HG03095 (cell line): Measurements from ENCODE around the gene MTERF4.

ENCODE experiments used
- ATAC-seq: cut with Tn5 transposase; IDR thresholded peaks from one replicate; pipeline ENCODE4 v1.9.1; 2021; ENCODE audit warnings: moderate library complexity; ENCODE audit not compliant: unreplicated experiment

MTERF4 gene

DNA sequence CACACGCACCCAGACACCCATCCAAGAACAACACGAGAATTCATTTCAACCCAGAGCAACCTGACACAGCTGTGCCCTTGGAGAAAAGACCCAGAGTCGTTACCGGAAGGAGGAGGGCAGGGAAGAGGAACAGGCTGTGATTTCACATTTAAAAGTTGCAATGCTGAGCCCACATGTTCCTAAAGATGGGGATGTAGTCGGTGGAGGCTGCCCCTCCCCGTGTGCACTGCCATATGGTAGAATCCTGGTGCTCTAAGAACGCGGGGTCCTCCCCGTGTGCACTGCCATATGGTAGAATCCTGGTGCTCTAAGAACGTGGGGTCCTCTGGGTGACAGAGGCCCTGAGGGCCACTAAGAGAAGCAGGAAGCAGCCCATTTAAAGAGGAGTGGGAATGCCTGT is 10.9 kb downstream of the MTERF4 start:
- ATAC-seq, result no peak

DNA sequence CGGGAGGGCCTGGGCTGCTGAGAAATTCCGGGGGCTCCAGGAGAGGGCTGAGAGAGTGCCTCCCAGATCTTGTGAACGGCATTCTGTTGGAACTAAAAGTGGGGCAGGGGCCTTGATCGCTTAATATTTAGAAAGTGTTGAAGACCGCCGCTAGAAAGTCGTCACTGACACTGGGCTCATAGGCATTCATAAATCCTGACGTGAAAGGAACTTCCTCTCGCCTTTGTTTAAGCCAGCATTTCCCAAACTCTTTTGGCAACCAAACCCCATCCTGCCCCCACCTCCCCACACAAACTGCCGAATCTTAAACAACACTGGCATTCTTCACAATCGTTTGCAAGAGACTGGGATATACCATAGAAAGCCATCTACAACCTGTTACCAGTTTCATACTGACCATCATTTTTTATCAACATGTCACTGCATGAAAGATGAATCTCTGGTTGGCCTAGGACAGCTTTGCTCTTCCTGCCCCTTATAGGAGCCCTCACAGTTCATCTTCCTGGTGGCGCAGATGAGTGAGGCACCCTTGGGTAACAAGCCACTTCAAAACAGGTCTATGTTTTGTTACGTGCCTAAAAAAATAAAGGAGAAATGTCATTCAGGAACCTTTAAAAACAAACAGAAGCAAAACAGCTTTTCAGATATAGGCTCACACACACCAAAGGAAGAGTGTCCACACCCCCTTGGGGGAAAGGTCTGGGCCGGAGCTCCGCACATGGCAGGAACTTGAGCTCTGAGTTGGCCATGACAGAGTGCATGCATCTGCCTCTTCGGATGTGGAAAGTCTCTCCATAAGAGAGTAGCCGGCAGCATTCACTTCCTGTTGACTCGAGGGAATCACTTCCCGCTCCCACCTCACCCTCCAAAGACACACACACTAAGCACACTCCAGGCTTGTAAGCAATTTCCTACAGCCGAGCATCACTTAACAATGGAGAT is 13.0 kb downstream of the MTERF4 start:
- no peak for ATAC-seq

DNA sequence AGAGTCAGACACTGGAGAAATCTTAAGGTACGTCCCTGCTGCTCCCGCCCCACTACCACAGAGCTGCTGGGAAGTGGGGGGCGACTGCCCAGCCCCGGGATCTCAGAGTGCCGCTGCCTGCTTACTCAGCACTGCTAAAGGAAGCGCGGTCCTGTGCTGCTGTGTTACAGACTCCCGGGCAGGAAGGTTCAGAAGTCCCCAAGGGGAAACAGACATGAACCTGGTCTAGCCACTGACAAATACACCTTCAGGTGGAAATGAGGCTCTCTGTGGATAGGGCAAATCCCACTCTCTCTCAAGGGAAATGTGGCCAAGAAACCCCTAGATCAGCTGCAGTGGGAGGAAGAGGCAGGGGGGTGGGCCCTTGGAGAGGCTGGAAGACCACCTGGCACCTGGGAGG is 13.7 kb downstream of the MTERF4 start:
- ATAC-seq, result peak; percentile 49

DNA sequence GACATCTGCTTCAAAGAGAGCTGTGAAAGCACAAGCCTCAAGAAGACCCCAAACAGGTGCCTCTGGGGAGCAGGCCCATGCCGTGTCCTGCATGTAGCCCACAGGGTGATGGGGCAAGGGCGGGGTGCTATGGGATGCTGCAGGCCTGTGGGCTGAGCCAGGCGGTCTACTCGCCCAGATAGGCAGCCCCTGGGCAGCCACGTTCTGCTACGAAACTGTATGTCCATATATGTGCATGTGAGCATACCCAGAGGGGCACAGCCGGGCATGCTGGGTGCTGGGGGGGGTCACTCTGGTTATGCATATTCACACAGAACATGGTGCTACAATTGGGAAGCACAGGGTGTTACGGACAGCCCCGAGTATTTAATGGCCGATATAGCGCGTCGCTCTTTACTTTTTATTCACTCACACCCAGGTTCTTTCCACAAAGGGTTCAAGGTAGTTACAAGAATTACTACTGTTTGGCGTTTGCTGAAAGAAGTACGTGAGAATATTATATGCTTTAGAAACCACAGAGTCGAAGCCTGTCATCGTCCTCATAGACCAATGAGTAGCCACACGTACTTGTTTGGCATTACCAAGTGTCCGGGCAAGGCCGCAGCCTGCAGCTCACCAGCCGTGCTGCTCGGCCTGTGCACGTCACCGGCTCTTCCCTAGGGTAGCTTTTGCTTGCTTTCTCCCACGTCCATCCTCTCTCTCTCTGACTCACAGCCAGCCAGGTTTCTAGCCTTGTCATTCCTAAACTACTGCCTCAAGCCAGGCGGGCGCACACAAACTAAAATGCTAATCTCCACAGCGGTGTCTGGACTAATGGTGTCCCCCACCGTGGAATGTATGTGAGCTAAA is 14.4 kb downstream of the MTERF4 start:
- ATAC-seq, result peak; percentile 66

DNA sequence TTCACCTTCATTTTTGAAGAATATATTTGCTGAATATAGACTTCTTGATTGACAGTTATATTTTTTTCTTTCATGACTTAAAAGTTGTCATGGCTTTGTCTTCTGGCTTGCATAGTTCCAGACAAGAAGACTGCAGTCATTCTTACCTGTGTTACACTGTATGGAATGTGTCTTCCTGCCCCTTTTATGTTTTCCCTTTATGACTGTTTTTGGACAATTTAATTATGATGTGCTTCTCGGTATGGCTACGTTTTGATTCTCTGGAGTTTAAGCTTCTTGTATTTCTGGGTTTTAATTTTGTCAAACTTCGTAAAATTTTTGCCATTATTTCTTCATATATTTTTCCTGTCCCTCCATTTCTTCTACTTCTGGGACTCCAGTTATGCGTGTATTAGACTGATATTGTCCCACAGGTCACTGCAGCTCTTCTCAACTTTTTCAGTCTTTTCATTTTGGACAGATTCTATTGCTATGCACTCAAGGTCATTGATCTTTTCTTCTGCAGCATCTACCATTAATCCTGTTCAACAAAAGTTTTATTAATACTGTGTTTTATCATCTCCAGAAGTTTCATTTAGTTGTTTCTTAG is 17.1 kb downstream of the MTERF4 start:
- ATAC-seq, result no peak

DNA sequence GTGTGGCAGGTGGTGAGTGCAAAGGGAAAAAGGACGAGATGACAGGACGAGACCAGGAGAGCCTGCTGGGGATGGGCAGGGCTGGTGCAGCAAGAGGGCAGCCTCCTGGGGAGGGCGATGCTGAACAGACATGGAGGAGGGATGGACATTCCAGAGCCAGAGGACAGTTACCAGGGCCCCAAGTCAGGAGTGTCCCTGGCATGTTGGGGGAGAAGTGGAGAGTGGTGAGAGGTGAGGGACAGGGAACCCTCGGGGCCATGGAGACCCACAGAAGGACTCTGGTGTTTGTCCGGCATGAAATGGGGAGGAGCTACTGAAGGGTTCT is 19.0 kb downstream of the MTERF4 start:
- ATAC-seq, result no peak

DNA sequence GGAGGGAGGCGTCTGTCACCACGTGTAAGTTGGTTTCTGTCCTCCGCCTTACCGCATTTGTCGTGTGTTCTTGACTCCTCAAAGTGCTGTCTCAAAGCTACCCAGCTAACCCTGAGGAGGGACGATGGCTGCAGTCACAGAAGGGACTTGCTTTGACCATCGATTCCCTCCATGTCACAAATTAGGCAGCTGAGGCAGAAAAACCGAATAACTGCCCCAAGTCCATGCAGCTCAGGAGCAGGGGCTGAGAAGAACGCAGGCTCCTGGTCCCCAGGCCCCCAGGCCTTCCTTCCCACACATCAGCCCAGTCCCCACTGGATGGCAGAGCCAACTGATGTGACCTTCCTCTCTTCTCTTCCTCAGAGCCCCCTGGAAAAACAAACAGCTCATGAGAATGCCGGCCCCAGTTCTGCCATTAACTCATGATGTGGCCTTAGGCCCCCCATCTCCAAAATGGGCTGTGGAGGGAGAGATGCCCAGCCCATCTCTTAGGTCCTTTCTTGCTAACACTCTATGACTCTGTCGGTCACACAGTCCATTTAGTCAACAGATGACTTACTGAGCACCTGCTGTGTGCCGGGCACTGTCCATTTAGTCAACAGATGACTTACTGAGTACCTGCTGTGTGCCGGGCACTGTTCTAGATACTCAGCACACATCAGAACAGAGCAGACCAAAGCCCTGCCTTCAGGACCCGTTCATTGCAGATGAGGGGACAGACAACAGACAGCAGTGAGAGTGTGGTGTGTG is 19.6 kb downstream of the MTERF4 start:
- no peak for ATAC-seq

DNA sequence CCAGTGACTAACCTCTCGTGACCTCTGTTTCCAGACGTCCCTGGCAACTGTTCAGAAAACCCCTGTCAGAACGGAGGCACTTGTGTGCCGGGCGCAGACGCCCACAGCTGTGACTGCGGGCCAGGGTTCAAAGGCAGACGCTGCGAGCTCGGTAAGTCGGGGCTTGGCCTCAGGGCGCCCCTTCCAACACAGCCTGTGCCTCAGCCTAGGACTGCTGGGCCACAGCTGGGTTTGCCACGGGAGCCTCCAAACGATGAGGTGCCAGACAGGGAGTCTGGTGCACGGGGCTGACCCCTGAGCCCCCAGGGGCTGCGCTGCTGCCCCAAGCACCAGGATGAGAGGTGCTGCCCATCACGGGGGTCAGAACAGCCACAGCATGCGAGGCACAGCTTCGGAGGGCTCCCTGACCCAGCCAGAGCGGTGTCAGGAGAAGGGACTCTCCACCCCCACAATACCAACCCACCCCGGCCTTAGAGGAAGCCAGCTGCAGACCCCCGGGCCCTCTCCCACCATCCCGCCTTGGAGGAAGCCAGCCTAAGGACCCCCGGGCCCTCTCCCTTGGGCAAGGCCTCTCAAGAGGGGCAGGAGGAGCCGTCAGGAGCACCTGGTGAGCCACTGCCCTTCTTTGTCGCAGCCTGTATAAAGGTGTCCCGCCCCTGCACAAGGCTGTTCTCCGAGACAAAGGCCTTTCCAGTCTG is 20.3 kb downstream of the MTERF4 start:
- ATAC-seq, result no peak

DNA sequence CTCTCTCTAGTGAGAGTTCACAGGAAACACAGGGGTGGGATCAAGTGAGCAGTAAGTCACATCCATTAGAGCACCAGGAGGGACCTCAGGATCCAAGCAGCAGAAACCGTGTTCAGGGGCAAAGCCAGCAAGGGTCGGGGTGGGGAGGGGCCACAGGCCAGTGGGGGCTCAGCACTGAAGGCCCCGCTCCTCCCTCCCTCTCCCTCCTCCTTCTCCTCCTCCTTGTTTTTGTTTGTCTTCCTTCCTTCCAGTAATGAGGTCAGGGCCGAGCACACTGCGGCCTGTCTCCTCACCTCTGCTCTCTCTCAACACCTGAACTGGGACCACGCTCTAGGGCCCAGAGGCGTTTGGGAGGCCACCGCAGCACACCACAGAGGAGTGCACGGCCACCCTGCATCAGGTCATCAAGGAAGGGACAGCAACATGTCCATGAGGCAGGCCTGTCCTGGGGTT is 20.9 kb downstream of the MTERF4 start:
- ATAC-seq, result no peak

DNA sequence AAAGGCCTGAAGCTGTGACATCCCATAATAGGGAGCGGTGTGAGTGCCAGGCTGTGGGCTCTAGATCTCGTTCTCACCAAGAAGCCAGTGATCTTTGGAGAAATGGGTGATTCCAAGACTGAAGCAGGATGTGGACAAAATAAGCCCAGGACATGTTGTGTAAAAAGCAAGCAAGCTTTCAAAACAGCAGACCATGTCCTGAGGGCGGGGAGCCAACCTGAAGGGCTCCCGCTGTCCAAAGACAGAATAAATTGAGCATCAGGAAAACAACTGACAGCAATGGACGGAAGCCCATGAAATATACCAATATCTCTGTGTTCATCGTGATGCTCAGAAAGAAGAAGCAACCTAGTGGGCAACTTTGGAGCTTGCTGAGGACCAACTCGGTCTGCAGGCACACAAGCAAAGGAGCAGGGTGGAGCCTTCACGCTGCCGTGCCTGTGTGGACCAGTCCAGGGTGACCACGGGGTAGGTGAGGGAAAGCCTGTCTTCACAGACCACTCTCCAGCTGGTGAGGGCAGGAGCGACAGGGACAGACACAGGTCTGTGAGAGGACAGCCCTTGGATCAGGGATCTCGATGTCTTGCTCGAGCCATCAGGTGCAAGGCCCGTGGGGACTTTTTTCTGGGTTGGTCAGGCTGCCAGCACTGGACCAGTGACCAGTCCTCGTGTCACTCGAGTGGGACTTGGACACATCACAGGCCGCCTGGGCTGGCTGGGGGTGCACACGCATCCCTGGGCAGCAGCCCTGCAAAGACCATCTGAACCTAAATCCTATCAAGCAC is 21.5 kb downstream of the MTERF4 start:
- no peak for ATAC-seq

DNA sequence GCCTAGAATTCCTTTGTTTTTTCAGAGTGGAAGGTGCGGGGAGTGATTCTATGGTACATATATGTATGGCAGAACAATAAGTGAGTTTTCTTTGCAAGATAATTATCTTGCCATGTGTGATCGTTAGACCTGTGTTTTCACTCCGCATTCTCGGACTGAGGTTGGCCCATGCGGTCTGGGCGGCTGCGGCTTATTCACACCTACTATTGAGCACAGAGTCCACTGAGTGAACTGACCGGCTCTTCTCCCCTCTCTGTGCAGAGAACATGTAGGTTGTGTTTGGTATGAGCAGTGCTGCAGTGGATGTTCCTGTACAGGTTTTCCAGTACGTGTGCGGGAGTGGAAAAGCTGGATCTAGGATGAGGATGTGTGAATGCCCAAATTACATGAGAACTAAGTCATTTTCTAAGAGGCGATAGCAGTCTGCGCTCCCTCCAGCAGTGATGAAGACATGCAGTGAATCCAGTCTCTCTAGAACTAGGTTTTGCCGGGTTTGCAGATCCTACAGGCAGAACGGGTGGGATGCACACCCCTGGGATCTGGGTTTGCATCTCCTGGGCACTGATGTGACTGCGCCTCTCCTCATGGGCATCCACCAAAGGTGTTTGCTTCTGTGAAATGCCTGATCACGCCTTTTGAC is 27.1 kb downstream of the MTERF4 start:
- ATAC-seq, result no peak

DNA sequence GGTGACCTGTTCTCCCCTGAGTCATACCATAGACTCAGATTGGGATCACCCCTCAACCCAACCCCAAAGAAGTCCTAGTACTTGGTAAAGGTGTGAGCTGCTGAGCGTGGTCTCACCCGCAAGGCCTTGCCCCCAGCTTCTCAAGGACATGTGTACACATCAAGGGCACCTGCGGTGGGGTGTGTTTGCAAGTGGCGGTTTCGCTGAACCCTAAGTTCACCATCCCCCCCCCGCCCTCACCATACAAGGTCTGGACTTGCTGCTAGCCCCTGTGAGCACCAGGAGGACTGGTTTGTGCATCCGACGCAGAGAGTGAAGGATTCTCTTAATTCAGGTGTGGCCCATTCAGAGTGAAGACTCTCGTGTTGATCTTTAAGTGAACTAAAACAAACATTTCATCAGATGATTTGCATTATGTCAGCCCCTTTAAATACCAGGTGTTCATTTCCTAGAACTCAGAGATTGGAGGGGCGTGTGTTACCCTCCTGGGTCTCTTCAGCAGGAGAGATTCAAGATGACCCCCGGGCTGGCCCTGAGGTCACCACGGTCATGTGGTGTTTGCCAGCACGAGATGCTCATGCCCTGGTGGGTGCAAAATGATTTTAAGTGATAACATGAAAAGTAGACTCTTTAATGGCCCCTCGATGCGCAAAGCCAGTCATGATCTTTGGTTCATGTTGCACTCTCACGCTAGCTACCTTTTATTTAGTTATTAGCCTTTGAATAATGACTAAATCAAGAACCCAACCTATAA is 27.8 kb downstream of the MTERF4 start:
- ATAC-seq, result no peak

DNA sequence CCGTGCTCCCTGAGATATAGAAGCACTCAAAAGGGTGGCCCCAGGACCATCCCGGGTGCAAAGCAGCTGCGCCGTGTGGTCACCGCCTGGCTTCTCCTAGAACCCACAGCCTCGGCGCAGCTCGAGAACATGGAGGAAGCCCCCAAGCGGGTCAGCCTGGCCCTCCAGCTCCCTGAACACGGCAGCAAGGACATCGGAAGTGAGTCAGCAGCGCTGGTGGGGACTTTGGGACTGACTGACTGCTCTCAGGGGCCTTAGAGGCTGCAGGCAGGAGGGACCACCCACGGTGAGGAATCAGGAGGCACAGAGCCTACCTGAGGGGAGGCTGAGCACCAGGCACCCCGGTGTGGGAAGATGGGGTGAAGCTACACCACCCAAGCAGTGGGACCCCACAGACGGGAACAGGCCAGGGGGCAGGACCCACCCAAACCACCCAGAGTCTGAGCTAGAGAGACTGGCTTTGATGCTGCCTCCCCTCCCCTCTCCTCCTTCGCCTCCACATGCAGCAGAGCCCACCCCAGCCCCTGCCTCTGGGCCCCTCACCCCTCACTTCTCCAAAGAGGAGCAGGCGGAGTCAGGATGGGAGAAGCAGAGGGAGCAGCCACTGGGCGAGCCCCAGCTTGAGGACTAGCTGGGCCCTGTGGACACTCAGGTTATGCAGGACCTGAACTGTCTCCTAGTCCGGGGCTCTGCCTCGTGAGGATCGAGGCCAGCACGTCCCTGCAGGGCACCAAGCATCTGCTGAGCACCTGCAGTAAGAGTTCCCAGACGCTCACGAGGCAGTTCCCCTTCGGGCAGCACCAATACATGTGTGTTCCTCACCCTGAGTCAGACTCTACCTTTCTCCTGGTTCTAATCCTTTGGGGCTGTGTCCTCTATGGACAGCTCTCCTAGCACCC is 28.7 kb downstream of the MTERF4 start:
- no peak for ATAC-seq

DNA sequence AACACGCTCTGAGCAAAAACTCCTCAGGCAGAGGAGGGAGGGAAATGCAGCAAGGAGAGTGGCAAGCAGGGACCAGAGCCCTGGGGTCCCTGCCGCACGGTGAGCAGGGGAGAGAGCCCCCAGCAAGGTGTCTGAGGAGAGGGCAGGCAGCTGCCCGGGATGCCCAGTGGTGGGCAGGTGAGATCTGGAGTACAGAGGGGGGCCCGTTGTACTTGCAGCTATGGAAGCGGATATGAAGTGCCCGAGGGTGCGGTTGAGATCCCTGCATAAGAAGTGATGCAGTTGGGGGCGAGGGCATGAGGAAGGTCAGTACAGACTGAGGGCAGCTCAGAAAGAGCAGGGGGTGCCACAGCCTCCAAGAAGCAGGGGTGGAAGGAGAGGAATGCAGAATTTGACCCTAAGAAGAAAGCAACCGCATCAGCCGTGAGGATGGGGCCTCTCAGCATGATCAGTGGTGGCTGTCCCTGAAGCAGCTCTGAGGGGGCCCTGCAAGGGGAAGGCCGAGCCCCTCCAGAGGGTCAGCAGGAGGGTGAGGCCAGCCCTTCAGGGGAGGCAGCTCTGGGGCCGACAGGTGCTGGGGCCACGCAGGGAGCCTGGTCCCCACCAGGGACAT is 29.4 kb downstream of the MTERF4 start:
- ATAC-seq, result no peak

DNA sequence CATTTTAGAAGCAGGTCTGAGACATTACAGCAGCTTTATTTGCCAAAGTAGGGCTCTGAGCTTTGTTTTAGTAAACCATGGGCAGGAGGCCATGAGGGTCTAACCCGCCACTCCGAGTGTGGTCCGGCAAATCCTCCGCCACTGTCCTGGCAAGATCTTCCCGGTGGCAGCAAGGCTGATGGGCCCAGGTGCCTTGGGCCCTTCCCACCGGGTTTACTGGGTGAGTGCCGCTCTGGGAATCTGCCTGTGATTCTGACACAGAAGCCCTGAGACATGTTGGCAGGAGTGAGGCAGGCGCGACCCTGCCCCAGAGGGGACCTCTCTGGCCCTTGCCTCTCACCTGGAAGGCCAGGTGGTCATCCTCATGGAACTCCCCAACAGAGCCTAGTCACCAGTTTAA is 29.9 kb downstream of the MTERF4 start:
- ATAC-seq, result no peak

DNA sequence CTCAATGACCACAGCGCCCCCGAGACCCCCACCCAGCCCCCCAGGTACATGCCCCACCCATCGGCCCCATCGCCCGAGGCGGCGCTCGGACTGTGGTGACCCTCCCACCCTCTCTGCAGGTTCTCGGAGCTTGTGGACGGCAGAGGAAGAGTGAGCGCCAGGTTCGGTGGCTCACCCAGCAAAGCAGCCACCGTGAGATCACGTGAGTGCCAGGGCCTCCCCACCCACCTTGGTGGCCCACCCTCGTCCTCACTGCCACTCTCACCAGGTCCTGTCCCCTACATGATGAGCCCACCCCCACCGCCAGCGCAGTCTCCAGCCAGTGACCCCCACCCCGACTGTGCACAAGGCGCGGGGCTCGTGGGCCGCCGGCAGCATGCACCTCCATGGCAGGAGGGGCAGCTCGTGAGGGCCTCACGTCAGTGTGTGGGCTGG is 30.4 kb downstream of the MTERF4 start:
- no peak for ATAC-seq
